Osteoblast (primary cell): Measurements from ENCODE around the gene EZH2. TPM values are rescaled to one million over a fixed set of nuclear protein-coding genes. Genes with fewer than 3 reads are reported as not detected.

Experiments used
- DNase-seq: peaks from one replicate; pipeline ENCODE4 v3.0.0; 2011; ENCODE audit warnings: low spot score, mixed read lengths; ENCODE audit not compliant: insufficient read length; ENCODE audit errors: missing footprints
- H2AFZ ChIP-seq: 2 replicates; pipeline ENCODE4 v1.6.0; 2011; ENCODE audit warnings: mild to moderate bottlenecking, low read length
- H3K27ac ChIP-seq: 2 replicates; pipeline ENCODE4 v1.5.1; 2011; ENCODE audit warnings: mild to moderate bottlenecking, low read depth, low read length, moderate library complexity
- H3K27me3 ChIP-seq: 2 replicates; pipeline ENCODE4 v1.6.0; 2012; ENCODE audit warnings: mild to moderate bottlenecking, control low read depth, inconsistent platforms, low read length, moderate library complexity; ENCODE audit not compliant: insufficient read depth
- H3K36me3 ChIP-seq: 2 replicates; pipeline ENCODE4 v1.5.1; 2011; ENCODE audit warnings: mild to moderate bottlenecking, low read length, control low read depth, moderate library complexity; ENCODE audit not compliant: insufficient read depth
- H3K4me1 ChIP-seq: 2 replicates; pipeline ENCODE4 v1.5.1; 2011; ENCODE audit warnings: mild to moderate bottlenecking, low read length, control low read depth, moderate library complexity; ENCODE audit not compliant: insufficient read depth
- H3K4me2 ChIP-seq: 2 replicates; pipeline ENCODE4 v1.6.0; 2011; ENCODE audit warnings: mild to moderate bottlenecking, low read length; ENCODE audit not compliant: insufficient read depth
- H3K4me3 ChIP-seq: fragments of 200-600 bp; sonication (generic); 3 replicates; pipeline ENCODE4 v1.5.1; 2012; ENCODE audit warnings: mild to moderate bottlenecking, low read length, inconsistent platforms; ENCODE audit not compliant: insufficient read depth
- H3K79me2 ChIP-seq: 2 replicates; pipeline ENCODE4 v1.6.0; 2012; ENCODE audit warnings: mild to moderate bottlenecking, low read length, control low read depth, inconsistent platforms; ENCODE audit not compliant: insufficient read depth
- H3K9me3 ChIP-seq: 2 replicates; pipeline ENCODE4 v1.5.1; 2011; ENCODE audit warnings: low read depth, low read length, control low read depth
- H4K20me1 ChIP-seq: 2 replicates; pipeline ENCODE4 v1.6.0; 2012; ENCODE audit warnings: mild to moderate bottlenecking, low read length, control low read depth; ENCODE audit not compliant: insufficient read depth
- CTCF ChIP-seq: IDR thresholded peaks from 2 replicates; pipeline ENCODE4 v1.5.1; 2011; ENCODE audit warnings: mild to moderate bottlenecking, low read depth, low read length, moderate library complexity; ENCODE audit errors: extremely low read depth
- total RNA-seq: library from RNA; depleted of rRNA; stranded (reverse); fragments of >200 nt; gene quantifications from 2 replicates; pipeline ENCODE4 v1.2.3, GENCODE V29; 2012

EZH2 gene
- total RNA-seq, 1 donor, result 7.6 TPM

DNA sequence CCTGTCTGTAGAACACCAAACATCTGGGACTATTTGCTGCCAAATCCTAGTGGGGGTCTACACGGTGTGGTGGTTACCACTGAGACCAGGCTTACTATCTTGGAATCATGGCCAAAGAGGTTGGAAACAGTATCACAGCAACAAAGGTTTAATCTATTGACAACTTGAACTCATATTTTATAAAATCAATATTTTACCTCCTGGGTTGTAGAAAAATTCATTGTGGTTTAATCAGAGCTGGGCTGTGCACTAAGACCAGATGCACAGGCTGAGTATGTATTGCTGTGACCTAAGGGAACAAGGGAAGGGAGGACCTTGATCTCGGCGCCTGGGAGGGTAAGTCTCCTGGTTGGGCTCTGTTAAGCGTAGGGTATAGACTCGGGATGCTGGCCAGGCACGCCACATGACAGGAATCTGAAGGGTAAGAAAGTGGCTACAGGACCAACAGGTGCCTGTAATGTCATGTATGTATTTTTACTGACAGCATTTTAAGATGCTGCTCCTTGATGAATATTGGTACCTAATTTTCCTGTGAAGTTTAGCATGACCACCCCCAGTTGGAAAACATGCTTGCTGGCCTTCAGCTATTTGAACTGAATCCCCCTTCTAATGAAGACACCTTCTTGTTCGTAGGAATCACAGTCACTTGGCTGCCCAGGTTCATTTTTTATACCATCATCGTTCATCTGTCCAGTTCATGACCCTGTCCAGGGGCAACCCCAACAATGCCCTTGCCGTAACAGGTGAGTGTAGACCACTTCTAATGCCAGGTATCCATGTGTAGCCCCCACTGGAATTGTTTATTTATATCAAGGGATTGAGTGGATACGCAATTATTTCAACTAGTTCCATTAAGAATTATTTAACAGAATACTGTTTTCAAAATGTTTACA, 79.5 kb downstream of the EZH2 start:
- Histone ChIP-seq H3K4me1 (no peaks in the 10 kb centered on the region), H3K27ac (no peak overlapping the region), H3K27me3 (no peaks in the 10 kb centered on the region), H2AFZ (no peak overlapping the region), H3K79me2 (no peaks in the 10 kb centered on the region), H3K4me3 (no peak overlapping the region), H3K9me3 (no peaks in the 10 kb centered on the region), H3K4me2 (no peak overlapping the region), H3K36me3 (peaks cover 48% of the 10 kb centered on the region), H4K20me1 (no peaks in the 10 kb centered on the region)
- DNase-seq, result peak; percentile 62
- TF ChIP-seq CTCF, result no peak

DNA sequence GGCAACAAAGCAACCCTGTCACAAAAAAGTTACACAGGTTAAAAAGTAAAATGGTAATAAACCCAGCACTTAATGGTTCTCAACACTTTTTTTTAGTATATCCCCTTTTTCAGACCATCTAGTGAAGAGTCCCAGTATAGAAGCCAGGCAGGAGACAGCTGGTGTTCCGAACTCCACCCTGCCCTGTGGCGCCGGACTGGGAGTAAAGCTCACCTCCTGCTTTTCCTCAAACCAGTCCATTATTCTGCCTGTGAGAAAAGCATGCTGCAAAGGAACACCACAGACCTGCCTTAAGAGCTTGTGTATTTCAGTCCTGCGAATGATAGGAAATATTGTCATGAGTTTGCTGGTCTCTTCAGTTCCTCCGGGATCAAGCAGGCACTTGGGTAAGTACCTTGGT, 81.0 kb downstream of the EZH2 start:
- Histone ChIP-seq H3K36me3 (peaks cover 54% of the 10 kb centered on the region), H4K20me1 (no peaks in the 10 kb centered on the region), H3K79me2 (no peaks in the 10 kb centered on the region), H3K27me3 (no peaks in the 10 kb centered on the region), H3K4me3 (no peak overlapping the region), H3K9me3 (no peaks in the 10 kb centered on the region), H3K4me1 (no peaks in the 10 kb centered on the region), H2AFZ (no peak overlapping the region), H3K27ac (no peak overlapping the region), H3K4me2 (no peak overlapping the region)
- no peak for TF ChIP-seq CTCF
- no peak for DNase-seq

DNA sequence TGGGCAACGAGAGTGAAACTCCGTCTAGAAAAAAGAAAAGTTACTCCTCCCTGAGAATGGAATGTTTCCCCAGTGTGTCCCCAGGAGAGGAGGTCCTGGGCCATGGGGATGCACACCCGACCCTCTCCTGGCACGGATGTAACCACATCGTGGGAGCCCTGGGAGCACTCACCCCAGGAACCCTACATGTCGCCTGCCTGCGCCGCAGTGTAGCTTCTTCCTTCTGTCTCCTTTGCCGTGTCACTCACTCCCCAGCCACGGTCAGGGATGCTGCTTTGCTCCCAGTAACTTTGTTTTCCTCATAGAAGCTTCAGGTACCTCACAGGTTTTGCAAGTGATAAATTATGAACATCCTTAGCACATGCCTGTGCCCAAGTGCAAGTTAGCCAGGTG, 82.0 kb downstream of the EZH2 start:
- Histone ChIP-seq H3K79me2 (no peaks in the 10 kb centered on the region), H3K4me2 (no peak overlapping the region), H3K27ac (no peak overlapping the region), H3K27me3 (no peaks in the 10 kb centered on the region), H3K4me1 (no peaks in the 10 kb centered on the region), H3K9me3 (no peaks in the 10 kb centered on the region), H3K4me3 (no peak overlapping the region), H3K36me3 (peaks cover 62% of the 10 kb centered on the region), H4K20me1 (no peaks in the 10 kb centered on the region), H2AFZ (no peak overlapping the region)
- no peak for DNase-seq
- TF ChIP-seq CTCF, result no peak

DNA sequence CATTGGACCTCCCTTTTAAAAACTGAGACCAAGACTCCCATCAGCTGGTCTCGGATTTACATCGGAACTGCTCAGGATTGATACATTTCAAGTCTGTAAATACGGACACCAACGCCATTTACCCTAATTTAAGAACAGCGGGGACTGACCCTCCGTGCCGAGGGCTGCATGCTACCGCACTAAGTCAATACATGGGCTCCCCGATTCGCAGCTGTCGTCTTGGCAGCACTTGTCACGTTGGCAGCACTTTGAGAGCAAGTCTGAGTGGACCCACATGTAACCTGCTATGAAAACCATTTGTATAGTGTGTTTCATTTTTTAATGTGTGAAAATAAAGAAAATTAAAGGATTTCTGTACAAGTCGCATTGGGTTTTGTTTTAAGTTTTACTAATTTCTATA, 83.4 kb downstream of the EZH2 start:
- H3K4me3 ChIP-seq, result no peak overlapping the region
- H3K4me1 ChIP-seq, result no peaks in the 10 kb centered on the region
- no peak overlapping the region for H3K4me2 ChIP-seq
- H3K27me3 ChIP-seq, result no peaks in the 10 kb centered on the region
- no peak overlapping the region for H3K27ac ChIP-seq
- no peak overlapping the region for H2AFZ ChIP-seq
- TF ChIP-seq CTCF, result no peak
- peaks cover 60% of the 10 kb centered on the region for H3K36me3 ChIP-seq
- DNase-seq, result no peak
- H3K9me3 ChIP-seq, result no peaks in the 10 kb centered on the region
- H4K20me1 ChIP-seq, result no peaks in the 10 kb centered on the region
- no peaks in the 10 kb centered on the region for H3K79me2 ChIP-seq
